Muscle of leg (tissue), 11 donors: ENCODE data around the gene PACS2. TPM values are rescaled to one million over a fixed set of nuclear protein-coding genes. Genes with fewer than 3 reads are reported as not detected.

Source experiments
- DNase-seq: peaks from one replicate; pipeline ENCODE4 v3.0.0; 2013
- H3K27ac ChIP-seq: one replicate; pipeline ENCODE4 v1.5.1; 2013; ENCODE audit warnings: mild to moderate bottlenecking, low read length, control low read depth
- H3K27me3 ChIP-seq: one replicate; pipeline ENCODE4 v1.6.1; 2013; ENCODE audit warnings: low read length; ENCODE audit not compliant: control insufficient read depth, insufficient read depth
- H3K36me3 ChIP-seq: one replicate; pipeline ENCODE4 v1.6.1; 2013; ENCODE audit warnings: low read length; ENCODE audit not compliant: control insufficient read depth, insufficient read depth
- H3K4me1 ChIP-seq: one replicate; pipeline ENCODE4 v1.6.1; 2013; ENCODE audit warnings: low read length; ENCODE audit not compliant: control insufficient read depth, insufficient read depth
- H3K4me3 ChIP-seq: one replicate; pipeline ENCODE4 v1.5.1; 2013; ENCODE audit warnings: low read length, control low read depth
- H3K9me3 ChIP-seq: replicated peaks from 2 replicates; pipeline ENCODE4 v1.6.1; 2013; ENCODE audit warnings: low read depth, low read length; ENCODE audit not compliant: control insufficient read depth
- WGBS: methylation state at CpG from one replicate; pipeline ENCODE4 v1.1.5; 2013; ENCODE audit warnings: missing lambda C conversion rate; ENCODE audit not compliant: insufficient coverage; 5-methylcytosine and 5-hydroxymethylcytosine counted together
- polyA plus RNA-seq, 8 donors: library from polyadenylated mRNA; unstranded; fragments of 120-200 nt; gene quantifications; one replicate each; pipeline versions ENCODE4 v1.2.1 to v1.2.3, GENCODE V29; 2013; ENCODE audit warnings: inconsistent platforms in 1 of 8, low replicate concordance in 1 of 8; ENCODE audit not compliant: insufficient read length in 8 of 8, insufficient read depth in 1 of 8
- total RNA-seq: library from RNA; stranded (reverse); fragments of 120-200 nt; gene quantifications from one replicate; pipeline ENCODE4 v1.2.4, GENCODE V29; 2013

PACS2 gene
- total and polyA plus RNA-seq, 9 donors = 66.2 to 110 (median 86.5) TPM

GRCh38 chr14:105422695-105423487 is 108.3 kb downstream of the PACS2 start:
- Histone ChIP-seq H3K4me1 (peaks cover 29% of the 10 kb centered on the region), H3K27me3 (no peaks in the 10 kb centered on the region), H3K36me3 (peaks cover 29% of the 10 kb centered on the region), H3K4me3 (no peak overlapping the region), H3K27ac (no peak overlapping the region), H3K9me3 (peaks cover 12% of the 10 kb centered on the region)
- WGBS = 80% methylated on average over 17 of the region's 21 CpGs
- DNase-seq = no peak

DNA sequence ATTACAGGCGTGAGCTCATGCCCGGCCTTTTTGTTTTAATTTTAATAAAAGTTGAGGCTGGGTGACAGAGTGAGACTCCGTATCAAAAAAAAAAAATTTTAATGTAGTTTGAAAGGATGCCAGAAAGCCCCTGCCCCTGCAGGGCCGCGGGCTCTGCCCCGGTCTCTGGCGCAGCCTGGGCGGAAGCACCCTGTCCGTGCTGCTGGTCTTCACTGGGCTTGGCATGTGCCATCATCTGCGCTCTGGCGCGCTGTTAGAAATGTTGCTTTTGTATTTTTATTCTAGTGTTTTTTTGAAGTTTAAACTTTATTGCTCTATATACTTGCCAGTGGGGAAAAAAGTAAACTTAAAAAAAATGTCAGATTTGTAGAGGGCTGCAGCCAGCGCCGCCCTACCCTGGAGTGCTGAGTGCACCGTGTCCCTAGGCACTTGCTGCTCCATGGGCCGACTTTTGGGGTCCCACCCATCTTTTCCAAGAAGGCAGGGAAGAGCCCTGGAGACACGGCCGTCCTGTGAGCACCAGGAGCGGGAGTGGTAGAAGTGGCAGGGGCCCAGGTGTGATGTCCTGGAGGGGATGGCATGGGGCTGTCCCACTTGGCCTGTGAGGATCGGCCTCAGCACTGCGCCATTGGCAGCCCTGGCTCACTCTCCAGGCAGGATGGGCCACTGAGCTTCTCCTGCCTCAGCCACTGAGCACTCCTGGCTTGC is 109.1 kb downstream of the PACS2 start:
- peaks cover 25% of the 10 kb centered on the region for H3K4me1 ChIP-seq
- H3K27ac ChIP-seq = no peak overlapping the region
- H3K27me3 ChIP-seq = no peaks in the 10 kb centered on the region
- WGBS = 90% methylated on average over 16 of the region's 21 CpGs
- peaks cover 29% of the 10 kb centered on the region for H3K36me3 ChIP-seq
- H3K9me3 ChIP-seq = peaks cover 12% of the 10 kb centered on the region
- H3K4me3 ChIP-seq = no peak overlapping the region
- no peak for DNase-seq

GRCh38 chr14:105424861-105425260 is 110.3 kb downstream of the PACS2 start:
- H3K9me3 ChIP-seq = peaks cover 12% of the 10 kb centered on the region
- H3K4me1 ChIP-seq = peaks cover 18% of the 10 kb centered on the region
- DNase-seq = no peak
- WGBS = 95% methylated on average over 7 of the region's 12 CpGs
- H3K27me3 ChIP-seq = no peaks in the 10 kb centered on the region
- no peak overlapping the region for H3K4me3 ChIP-seq
- no peak overlapping the region for H3K27ac ChIP-seq
- H3K36me3 ChIP-seq = peaks cover 30% of the 10 kb centered on the region

DNA sequence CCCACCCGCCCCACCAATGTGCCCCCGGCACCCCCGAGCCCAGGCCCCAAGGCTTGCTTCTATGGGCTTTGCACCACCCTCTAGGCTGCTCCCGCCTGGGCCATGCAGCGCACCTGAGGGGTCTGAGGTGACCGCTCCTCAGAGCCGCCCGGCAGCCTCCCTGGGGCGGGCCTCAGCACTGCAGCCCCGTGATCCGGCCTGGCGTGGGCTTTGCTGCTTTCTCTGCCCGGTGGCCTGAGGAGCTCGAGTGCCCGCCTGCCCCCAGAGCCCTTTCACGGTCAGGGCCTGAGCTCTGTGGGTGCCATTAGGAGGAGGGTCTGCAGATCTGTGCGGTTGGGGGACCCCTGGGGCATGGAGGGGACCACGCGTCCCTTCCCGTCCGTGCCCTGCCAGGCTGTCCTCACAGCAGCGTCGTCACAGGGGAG is 111.3 kb downstream of the PACS2 start:
- Histone ChIP-seq H3K27ac (no peak overlapping the region), H3K36me3 (peaks cover 36% of the 10 kb centered on the region), H3K27me3 (no peaks in the 10 kb centered on the region), H3K9me3 (peaks cover 12% of the 10 kb centered on the region), H3K4me1 (peaks cover 13% of the 10 kb centered on the region), H3K4me3 (no peak overlapping the region)
- WGBS = 98% methylated on average over 17 of the region's 23 CpGs
- no peak for DNase-seq

- H3K36me3 ChIP-seq = peaks cover 38% of the 10 kb centered on the region
- peaks cover 6% of the 10 kb centered on the region for H3K4me1 ChIP-seq
- no peaks in the 10 kb centered on the region for H3K27me3 ChIP-seq
- WGBS = 95% methylated on average over 19 of the region's 21 CpGs
- H3K4me3 ChIP-seq = no peak overlapping the region
- H3K27ac ChIP-seq = no peak overlapping the region
- DNase-seq = no peak
- H3K9me3 ChIP-seq = peaks cover 17% of the 10 kb centered on the region
These were observed 112.0 kb downstream of the PACS2 start for GRCh38 chr14:105426416-105427130.

- 97% methylated on average over 4 of the region's 10 CpGs for WGBS
- Histone ChIP-seq H3K36me3 (peaks cover 38% of the 10 kb centered on the region), H3K27me3 (no peaks in the 10 kb centered on the region), H3K4me1 (peaks cover 2% of the 10 kb centered on the region), H3K9me3 (peaks cover 18% of the 10 kb centered on the region), H3K27ac (no peak overlapping the region), H3K4me3 (no peak overlapping the region)
- no peak for DNase-seq
These were observed 112.9 kb downstream of the PACS2 start for GRCh38 chr14:105427412-105427811.

DNA sequence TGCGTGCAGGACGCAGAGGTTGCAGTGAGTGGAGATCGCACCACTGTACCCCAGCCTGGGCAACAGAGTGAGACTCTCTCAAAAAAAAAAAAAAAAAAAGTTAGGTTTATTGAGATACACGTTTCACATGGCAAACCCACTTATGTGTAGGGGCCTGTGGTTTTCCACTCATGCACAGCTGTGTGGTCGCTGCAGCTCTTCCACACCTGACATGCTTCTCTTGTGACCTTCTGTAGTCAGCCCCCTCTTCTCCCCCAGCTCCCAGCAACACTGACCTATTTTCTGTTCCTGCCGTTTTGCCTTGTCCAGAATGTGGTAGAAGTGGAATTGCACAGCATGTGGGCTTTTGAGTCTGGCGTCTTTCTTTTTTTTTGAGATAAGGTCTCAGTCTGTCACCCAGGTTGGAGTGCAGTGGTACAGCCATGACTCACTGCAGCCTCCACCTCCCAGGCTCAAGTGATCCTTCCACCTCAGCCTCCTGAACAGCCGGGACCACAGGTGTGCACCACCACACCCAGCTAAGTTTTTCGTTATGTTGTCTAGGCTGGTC is 113.5 kb downstream of the PACS2 start:
- H3K27ac ChIP-seq = no peak overlapping the region
- H3K4me3 ChIP-seq = no peak overlapping the region
- no peaks in the 10 kb centered on the region for H3K4me1 ChIP-seq
- peaks cover 38% of the 10 kb centered on the region for H3K36me3 ChIP-seq
- WGBS = 100% methylated on average over 1 of the region's 9 CpGs
- DNase-seq = no peak
- no peaks in the 10 kb centered on the region for H3K27me3 ChIP-seq
- H3K9me3 ChIP-seq = peaks cover 18% of the 10 kb centered on the region

DNA sequence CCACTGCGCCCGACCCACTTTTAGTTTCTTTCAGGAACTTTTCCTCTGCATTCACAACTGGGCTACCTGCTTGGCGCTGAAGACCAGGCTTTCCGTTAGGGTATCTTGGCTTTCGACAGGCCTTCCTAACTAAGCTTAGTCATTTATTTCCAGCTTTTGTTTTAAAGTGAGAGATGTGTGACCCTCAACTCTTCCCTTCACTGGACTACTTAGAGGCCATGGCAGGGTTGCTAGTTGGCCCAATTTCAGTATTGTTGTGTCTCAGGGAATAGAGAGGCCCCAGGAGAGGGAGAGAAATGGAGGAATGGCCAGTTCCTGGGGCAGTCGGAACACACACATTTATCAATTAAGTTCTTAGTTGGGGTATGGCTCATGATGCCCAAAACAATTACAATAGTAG is 115.5 kb downstream of the PACS2 start:
- Histone ChIP-seq H3K27me3 (no peaks in the 10 kb centered on the region), H3K9me3 (peaks cover 18% of the 10 kb centered on the region), H3K36me3 (peaks cover 34% of the 10 kb centered on the region), H3K27ac (no peak overlapping the region), H3K4me3 (no peak overlapping the region), H3K4me1 (no peaks in the 10 kb centered on the region)
- no peak for DNase-seq
- WGBS = 100% methylated on average over 2 of the region's 6 CpGs

DNA sequence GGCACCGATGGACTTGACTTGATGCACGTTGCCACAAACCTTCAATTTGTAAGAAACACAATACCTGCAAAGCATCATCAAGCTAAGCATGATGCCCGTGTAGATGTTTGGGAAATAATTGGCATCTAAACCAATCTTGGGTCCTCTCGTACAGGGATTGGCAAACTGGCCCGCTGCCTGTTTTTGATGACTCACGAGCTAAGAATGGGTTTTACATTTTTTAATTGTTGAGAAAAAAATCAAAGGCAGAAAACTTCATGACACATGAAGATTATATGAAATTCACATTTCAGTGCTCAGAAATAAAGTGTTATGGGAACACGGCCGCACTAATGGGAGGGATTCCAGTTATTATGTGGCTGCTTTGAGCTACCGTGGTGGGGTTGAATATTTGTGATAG is 116.0 kb downstream of the PACS2 start:
- DNase-seq = no peak
- 95% methylated on average over 3 of the region's 9 CpGs for WGBS
- Histone ChIP-seq H3K36me3 (peaks cover 29% of the 10 kb centered on the region), H3K9me3 (peaks cover 20% of the 10 kb centered on the region), H3K27me3 (no peaks in the 10 kb centered on the region), H3K4me1 (no peaks in the 10 kb centered on the region), H3K4me3 (no peak overlapping the region), H3K27ac (no peak overlapping the region)

- H3K27ac ChIP-seq = no peak overlapping the region
- WGBS = no CpG with 5 or more reads among the region's 1 CpG
- no peaks in the 10 kb centered on the region for H3K4me1 ChIP-seq
- peaks cover 22% of the 10 kb centered on the region for H3K9me3 ChIP-seq
- H3K4me3 ChIP-seq = no peak overlapping the region
- H3K27me3 ChIP-seq = no peaks in the 10 kb centered on the region
- no peak for DNase-seq
- peaks cover 25% of the 10 kb centered on the region for H3K36me3 ChIP-seq
These were observed 116.7 kb downstream of the PACS2 start for GRCh38 chr14:105431256-105431655.
